ACC112 (cell line): Measurements from ENCODE around the gene C16orf90.

Experiments
- H2AFZ ChIP-seq: fragments of 200-600 bp; sonication (generic); one replicate; pipeline ENCODE4 v1.6.0; 2017; ENCODE audit warnings: antibody characterized with exemption, low read length; ENCODE audit not compliant: unreplicated experiment
- H3K27ac ChIP-seq: fragments of 200-600 bp; sonication (generic); 2 replicates; pipeline ENCODE4 v1.5.1; 2014; ENCODE audit warnings: low read depth, mild to moderate bottlenecking, antibody characterized with exemption, low read length, moderate library complexity
- H3K27me3 ChIP-seq: fragments of 200-600 bp; sonication (generic); 2 replicates; pipeline ENCODE4 v1.6.1; 2014; ENCODE audit warnings: mild to moderate bottlenecking, antibody characterized with exemption, low read length, moderate library complexity, mixed read lengths; ENCODE audit not compliant: insufficient read depth
- H3K36me3 ChIP-seq: fragments of 200-600 bp; sonication (generic); 2 replicates; pipeline ENCODE4 v1.6.1; 2016; ENCODE audit warnings: mild to moderate bottlenecking, antibody characterized with exemption, low read length, moderate library complexity, mixed read lengths; ENCODE audit not compliant: insufficient read depth
- H3K4me1 ChIP-seq: fragments of 200-600 bp; sonication (generic); one replicate; pipeline ENCODE4 v1.6.1; 2016; ENCODE audit warnings: low read length, mixed read lengths; ENCODE audit not compliant: insufficient read depth, unreplicated experiment, control insufficient read depth
- H3K4me3 ChIP-seq: fragments of 200-600 bp; sonication (generic); 2 replicates; pipeline ENCODE4 v1.5.1; 2014; ENCODE audit warnings: mild to moderate bottlenecking, low read depth, low read length
- H3K79me2 ChIP-seq: fragments of 200-600 bp; sonication (generic); one replicate; pipeline ENCODE4 v1.6.0; 2016; ENCODE audit warnings: low read length; ENCODE audit not compliant: control insufficient read depth, unreplicated experiment, insufficient read depth

Gene C16orf90

GRCh38 chr16:3495176-3495575 lies at the start of gene C16orf90:
TSS of gene C16orf90 (minus strand) at chr16:3495489. CDS start at chr16:3495421, 68 bp downstream.
- Histone ChIP-seq H3K27ac (no peak within 1 kb of the TSS), H3K4me3 (no peak within 1 kb of the TSS), H3K27me3 (no peaks in the 10 kb centered on the region), H3K4me1 (no peaks in the 10 kb centered on the region), H3K79me2 (no peaks in the 10 kb centered on the region), H3K36me3 (no peaks in the 10 kb centered on the region), H2AFZ (no peak within 1 kb of the TSS)

- no peak overlapping the region for H3K27ac ChIP-seq
- H3K4me3 ChIP-seq: no peak overlapping the region
- no peaks in the 10 kb centered on the region for H3K36me3 ChIP-seq
- H3K79me2 ChIP-seq: no peaks in the 10 kb centered on the region
- H3K4me1 ChIP-seq: peaks cover 8% of the 10 kb centered on the region
- no peak overlapping the region for H2AFZ ChIP-seq
- H3K27me3 ChIP-seq: no peaks in the 10 kb centered on the region
These were observed 47.5 kb upstream of the C16orf90 start for GRCh38 chr16:3542601-3543373.

- Histone ChIP-seq H3K27ac (no peak overlapping the region), H3K27me3 (no peaks in the 10 kb centered on the region), H3K4me1 (peaks cover 8% of the 10 kb centered on the region), H3K36me3 (0 out of 2 replicates have a peak, but pooled peaks cover 3% of the 10 kb centered on the region), H2AFZ (no peak overlapping the region), H3K4me3 (no peak overlapping the region), H3K79me2 (no peaks in the 10 kb centered on the region)
These were observed 46.4 kb upstream of the C16orf90 start for GRCh38 chr16:3541527-3542155.

GRCh38 chr16:3538222-3538621 lies 42.9 kb upstream of the C16orf90 start:
- H3K27ac ChIP-seq: no peak overlapping the region
- H2AFZ ChIP-seq: no peak overlapping the region
- H3K27me3 ChIP-seq: no peaks in the 10 kb centered on the region
- H3K4me3 ChIP-seq: no peak overlapping the region
- 0 out of 2 replicates have a peak, but pooled peaks cover 7% of the 10 kb centered on the region for H3K36me3 ChIP-seq
- peaks cover 8% of the 10 kb centered on the region for H3K4me1 ChIP-seq
- H3K79me2 ChIP-seq: no peaks in the 10 kb centered on the region

GRCh38 chr16:3536851-3537250 lies 41.6 kb upstream of the C16orf90 start:
- no peaks in the 10 kb centered on the region for H3K79me2 ChIP-seq
- no peaks in the 10 kb centered on the region for H3K4me1 ChIP-seq
- no peak overlapping the region for H2AFZ ChIP-seq
- H3K27ac ChIP-seq: no peak overlapping the region
- no peak overlapping the region for H3K4me3 ChIP-seq
- H3K36me3 ChIP-seq: 0 out of 2 replicates have a peak, but pooled peaks cover 11% of the 10 kb centered on the region
- no peaks in the 10 kb centered on the region for H3K27me3 ChIP-seq

GRCh38 chr16:3536271-3536731 lies 41.0 kb upstream of the C16orf90 start:
- no peaks in the 10 kb centered on the region for H3K4me1 ChIP-seq
- no peaks in the 10 kb centered on the region for H3K79me2 ChIP-seq
- 0 out of 2 replicates have a peak, but pooled peaks cover 11% of the 10 kb centered on the region for H3K36me3 ChIP-seq
- no peak overlapping the region for H3K4me3 ChIP-seq
- no peak overlapping the region for H3K27ac ChIP-seq
- H3K27me3 ChIP-seq: no peaks in the 10 kb centered on the region
- no peak overlapping the region for H2AFZ ChIP-seq

GRCh38 chr16:3534126-3534525 lies 38.8 kb upstream of the C16orf90 start:
- Histone ChIP-seq H3K4me1 (no peaks in the 10 kb centered on the region), H3K36me3 (0 out of 2 replicates have a peak, but pooled peaks cover 11% of the 10 kb centered on the region), H3K27me3 (no peaks in the 10 kb centered on the region), H3K27ac (no peak overlapping the region), H3K4me3 (no peak overlapping the region), H2AFZ (no peak overlapping the region), H3K79me2 (no peaks in the 10 kb centered on the region)

- H3K79me2 ChIP-seq: no peaks in the 10 kb centered on the region
- no peak overlapping the region for H3K4me3 ChIP-seq
- no peak overlapping the region for H2AFZ ChIP-seq
- 0 out of 2 replicates have a peak, but pooled peaks cover 11% of the 10 kb centered on the region for H3K36me3 ChIP-seq
- H3K4me1 ChIP-seq: no peaks in the 10 kb centered on the region
- H3K27me3 ChIP-seq: no peaks in the 10 kb centered on the region
- H3K27ac ChIP-seq: no peak overlapping the region
These were observed 37.5 kb upstream of the C16orf90 start for GRCh38 chr16:3532741-3533140.

- no peak overlapping the region for H3K27ac ChIP-seq
- H2AFZ ChIP-seq: no peak overlapping the region
- H3K4me3 ChIP-seq: no peak overlapping the region
- no peaks in the 10 kb centered on the region for H3K79me2 ChIP-seq
- no peaks in the 10 kb centered on the region for H3K27me3 ChIP-seq
- H3K4me1 ChIP-seq: no peaks in the 10 kb centered on the region
- H3K36me3 ChIP-seq: 0 out of 2 replicates have a peak, but pooled peaks cover 5% of the 10 kb centered on the region
These were observed 35.2 kb upstream of the C16orf90 start for GRCh38 chr16:3530371-3530914.

- Histone ChIP-seq H3K36me3 (0 out of 2 replicates have a peak, but pooled peaks cover 5% of the 10 kb centered on the region), H3K4me1 (no peaks in the 10 kb centered on the region), H3K27ac (no peak overlapping the region)
These were observed 33.9 kb upstream of the C16orf90 start for GRCh38 chr16:3529175-3529574.

More at GRCh38 chr16:3529175-3529574, 33.9 kb upstream of the C16orf90 start:
- Histone ChIP-seq H3K79me2 (no peaks in the 10 kb centered on the region), H2AFZ (no peak overlapping the region), H3K4me3 (no peak overlapping the region), H3K27me3 (no peaks in the 10 kb centered on the region)
